Natural killer cell (primary cell): ENCODE results near the gene CARTPT. TPM values are rescaled to one million over a fixed set of nuclear protein-coding genes. Genes with fewer than 3 reads are reported as not detected.

Experiments used
- ATAC-seq, 3 donors: fragments of 150-1000 bp in 2 of 3; fragments of 200-7000 bp in 1 of 3; cut with Tn5 transposase; 1 replicate in 1 of 3; 2 replicates in 2 of 3; pipeline ENCODE4 v1.10.0; 2021; ENCODE audit warnings: mild to moderate bottlenecking in 2 of 3, moderate library complexity in 2 of 3
- DNase-seq, 2 donors: peaks; one replicate each; pipeline versions ENCODE4 v3.0.0 to v3.0.0-alpha.2; 2013 to 2021; ENCODE audit warnings: mixed read lengths in 1 of 2
- H3K27ac ChIP-seq: one replicate; pipeline ENCODE4 v1.5.1; 2013; ENCODE audit warnings: mild to moderate bottlenecking, low read length
- H3K27me3 ChIP-seq: one replicate; pipeline ENCODE4 v1.6.1; 2013; ENCODE audit warnings: low read length; ENCODE audit not compliant: control insufficient read depth, insufficient read depth
- H3K36me3 ChIP-seq: one replicate; pipeline ENCODE4 v1.6.1; 2013; ENCODE audit warnings: low read length; ENCODE audit not compliant: control insufficient read depth, insufficient read depth
- H3K4me1 ChIP-seq: one replicate; pipeline ENCODE4 v1.6.1; 2013; ENCODE audit warnings: low read length; ENCODE audit not compliant: control insufficient read depth, insufficient read depth
- H3K4me3 ChIP-seq: one replicate; pipeline ENCODE4 v1.5.1; 2013; ENCODE audit warnings: low read length
- H3K9me3 ChIP-seq: one replicate; pipeline ENCODE4 v1.6.1; 2013; ENCODE audit warnings: low read length; ENCODE audit not compliant: control insufficient read depth, insufficient read depth
- H3K27ac Mint-ChIP-seq, 2 donors: one replicate each; pipeline ENCODE4 v1.8.0; 2022; ENCODE audit warnings: mild to moderate bottlenecking in 2 of 2, mixed read lengths in 2 of 2, moderate library complexity in 1 of 2
- H3K27me3 Mint-ChIP-seq, 2 donors: one replicate each; pipeline ENCODE4 v1.8.0; 2022; ENCODE audit warnings: low read depth in 2 of 2, mixed read lengths in 2 of 2
- H3K36me3 Mint-ChIP-seq: one replicate; pipeline ENCODE4 v1.8.0; 2022; ENCODE audit warnings: mixed read lengths
- H3K4me1 Mint-ChIP-seq, 2 donors: one replicate each; pipeline ENCODE4 v1.8.0; 2022; ENCODE audit warnings: mixed read lengths in 2 of 2
- H3K4me3 Mint-ChIP-seq: one replicate; pipeline ENCODE4 v1.8.0; 2022; ENCODE audit warnings: mild to moderate bottlenecking, moderate library complexity, mixed read lengths
- H3K9me3 Mint-ChIP-seq, 2 donors: one replicate each; pipeline ENCODE4 v1.8.0; 2022; ENCODE audit warnings: mixed read lengths in 2 of 2
- intact Hi-C: fragments of 100-400 bp; cut with micrococcal nuclease; formaldehyde crosslinking; loops from one replicate; pipeline ENCODE4 v1.14.2; 2022
- total RNA-seq, 4 donors: library from RNA; stranded (reverse); fragments of 120-200 nt in 1 of 4; gene quantifications; one replicate each; pipeline versions ENCODE4 v1.2.3 to v1.2.4, GENCODE V29; 2013 to 2022
- TF ChIP-seq, protein P1 (sequence below): fragments of 200-600 bp; IDR thresholded peaks from one replicate; pipeline ENCODE4 v1.8.0; 2022; ENCODE audit warnings: antibody characterized with exemption

Gene CARTPT
- total RNA-seq, 3 donors from 2014 or later (not counting 1 experiment from before 2014, with no cell fraction given) = not detected

DNA sequence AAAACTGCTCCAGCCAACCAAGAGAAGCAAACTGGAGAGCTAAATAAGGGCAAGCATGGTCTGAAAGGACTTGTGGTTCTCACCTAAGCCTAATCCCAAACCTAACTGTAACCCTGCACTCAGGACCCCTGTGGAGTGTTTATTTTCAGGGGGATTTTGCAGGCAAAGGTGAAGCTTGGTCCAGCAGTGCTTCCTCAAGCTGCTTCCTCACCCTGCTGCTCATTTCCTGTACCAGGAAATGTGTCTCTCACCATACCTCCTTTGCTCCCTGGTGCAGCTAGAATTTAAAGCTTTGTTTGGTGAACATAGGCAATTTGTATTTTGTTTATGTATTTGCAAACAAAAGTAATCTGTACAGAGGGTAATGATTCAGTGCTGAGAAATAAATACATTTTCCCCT is 50.2 kb downstream of the CARTPT start:
- DNase-seq (no peak), ATAC-seq (no peak)
- Histone ChIP-seq H3K36me3 (no peaks in the 10 kb centered on the region), H3K4me1 (no peaks in the 10 kb centered on the region), H3K27me3 (no peaks in the 10 kb centered on the region), H3K4me3 (no peak overlapping the region), H3K27ac (no peak overlapping the region), H3K9me3 (no peaks in the 10 kb centered on the region)
- H3K4me3 Mint-ChIP-seq = no peak overlapping the region
- H3K9me3 Mint-ChIP-seq = no peaks in the 10 kb centered on the region
- intact Hi-C loops = no loop called here
- H3K27ac Mint-ChIP-seq = no peak overlapping the region
- H3K4me1 Mint-ChIP-seq = no peaks in the 10 kb centered on the region
- H3K27me3 Mint-ChIP-seq = peaks cover 10 to 42% of the 10 kb centered on the region in 2 donors
- TF ChIP-seq, protein P1, sequence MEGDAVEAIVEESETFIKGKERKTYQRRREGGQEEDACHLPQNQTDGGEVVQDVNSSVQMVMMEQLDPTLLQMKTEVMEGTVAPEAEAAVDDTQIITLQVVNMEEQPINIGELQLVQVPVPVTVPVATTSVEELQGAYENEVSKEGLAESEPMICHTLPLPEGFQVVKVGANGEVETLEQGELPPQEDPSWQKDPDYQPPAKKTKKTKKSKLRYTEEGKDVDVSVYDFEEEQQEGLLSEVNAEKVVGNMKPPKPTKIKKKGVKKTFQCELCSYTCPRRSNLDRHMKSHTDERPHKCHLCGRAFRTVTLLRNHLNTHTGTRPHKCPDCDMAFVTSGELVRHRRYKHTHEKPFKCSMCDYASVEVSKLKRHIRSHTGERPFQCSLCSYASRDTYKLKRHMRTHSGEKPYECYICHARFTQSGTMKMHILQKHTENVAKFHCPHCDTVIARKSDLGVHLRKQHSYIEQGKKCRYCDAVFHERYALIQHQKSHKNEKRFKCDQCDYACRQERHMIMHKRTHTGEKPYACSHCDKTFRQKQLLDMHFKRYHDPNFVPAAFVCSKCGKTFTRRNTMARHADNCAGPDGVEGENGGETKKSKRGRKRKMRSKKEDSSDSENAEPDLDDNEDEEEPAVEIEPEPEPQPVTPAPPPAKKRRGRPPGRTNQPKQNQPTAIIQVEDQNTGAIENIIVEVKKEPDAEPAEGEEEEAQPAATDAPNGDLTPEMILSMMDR = no peak
- no peaks in the 10 kb centered on the region for H3K36me3 Mint-ChIP-seq

DNA sequence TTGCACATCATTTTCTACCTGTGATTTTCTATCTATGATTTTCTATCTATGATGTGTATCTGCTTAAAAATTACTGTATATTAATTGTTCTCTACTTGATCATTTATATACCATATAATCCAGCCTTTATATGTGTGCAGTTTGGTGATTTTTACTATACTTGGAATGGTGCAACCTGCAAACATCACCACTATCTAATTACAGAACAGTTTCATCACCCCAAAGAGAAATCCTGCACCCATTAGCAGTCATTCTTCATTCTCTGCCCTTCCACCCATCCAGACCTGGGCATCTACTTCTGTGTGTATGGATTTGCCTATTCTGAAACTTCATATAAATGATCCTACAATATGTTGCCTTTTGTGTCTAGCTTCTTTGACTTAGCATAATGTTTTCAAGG is 51.3 kb downstream of the CARTPT start:
- Histone ChIP-seq H3K27ac (no peak overlapping the region), H3K27me3 (no peaks in the 10 kb centered on the region), H3K4me1 (no peaks in the 10 kb centered on the region), H3K9me3 (no peaks in the 10 kb centered on the region), H3K4me3 (no peak overlapping the region), H3K36me3 (no peaks in the 10 kb centered on the region)
- DNase-seq (no peak), ATAC-seq (no peak)
- intact Hi-C loops = no loop called here
- Mint-ChIP-seq H3K4me3 (no peak overlapping the region), H3K36me3 (no peaks in the 10 kb centered on the region), H3K9me3 (no peaks in the 10 kb centered on the region), H3K27ac (no peak overlapping the region), H3K4me1 (no peaks in the 10 kb centered on the region), H3K27me3 (peaks cover 7 to 36% of the 10 kb centered on the region in 2 donors)
- TF ChIP-seq, protein P1 = no peak

Other genes with a start within 250 kb of the CARTPT start
- 10 to 100 TPM; 23.3 to 35.2 (median 32.5) TPM for gene MCCC2, start 131.9 kb upstream of the CARTPT start, total RNA-seq